Stimulated activated naive CD8-positive, alpha-beta T cell treated with anti-CD3 and anti-CD28 coated beads, Interleukin-15, Interleukin-2, amounts not matched to agents 100 U/mL and 50 U/mL, for 24 hours (primary cell): Measurements from ENCODE around the gene PSAP.

Source experiments
- ATAC-seq: fragments of 150-1000 bp; cut with Tn5 transposase; one replicate; pipeline ENCODE4 v1.10.0; 2021
- DNase-seq: peaks from one replicate; pipeline ENCODE4 v3.0.0; 2021

PSAP gene

GRCh38 chr10:71783917-71784678, 67.0 kb downstream of the PSAP start:
- no peak for ATAC-seq
- DNase-seq, result no peak

GRCh38 chr10:71782917-71783490, 68.0 kb downstream of the PSAP start:
- no peak for ATAC-seq
- DNase-seq, result no peak

- DNase-seq (no peak), ATAC-seq (no peak)
These were observed 68.7 kb downstream of the PSAP start for GRCh38 chr10:71782221-71782916.

GRCh38 chr10:71780719-71781118, 70.3 kb downstream of the PSAP start:
- ATAC-seq (no peak), DNase-seq (no peak)

- DNase-seq (no peak), ATAC-seq (no peak)
These were observed 70.9 kb downstream of the PSAP start for GRCh38 chr10:71780156-71780555.

- DNase-seq (no peak), ATAC-seq (no peak)
These were observed 71.4 kb downstream of the PSAP start for GRCh38 chr10:71779641-71780040.

GRCh38 chr10:71778071-71778825, 72.8 kb downstream of the PSAP start:
- DNase-seq, result no peak
- ATAC-seq, result no peak

GRCh38 chr10:71777213-71777985, 73.7 kb downstream of the PSAP start:
- ATAC-seq (no peak), DNase-seq (no peak)

GRCh38 chr10:71776481-71776925, 74.5 kb downstream of the PSAP start:
- DNase-seq (no peak), ATAC-seq (no peak)

GRCh38 chr10:71774916-71775702, 75.9 kb downstream of the PSAP start:
- DNase-seq, result no peak
- no peak for ATAC-seq

GRCh38 chr10:71773221-71773971, 77.7 kb downstream of the PSAP start, which contains the start of gene VSIR:
VSIR (minus strand) TSS chr10:71773520; CDS start chr10:71773439, 81 bp downstream.
- DNase-seq (peak; percentile 97), ATAC-seq (peak; percentile 62)

GRCh38 chr10:71772832-71773220, 78.2 kb downstream of the PSAP start:
- DNase-seq (no peak), ATAC-seq (no peak)

- peak; percentile 62 for DNase-seq
These were observed 79.0 kb downstream of the PSAP start for GRCh38 chr10:71771821-71772617.

GRCh38 chr10:71771204-71771603, 79.8 kb downstream of the PSAP start:
- ATAC-seq (no peak), DNase-seq (no peak)

More at GRCh38 chr10:71771821-71772617, 79.0 kb downstream of the PSAP start:
- peak; percentile 14 for ATAC-seq

GRCh38 chr10:71770789-71771188, 80.3 kb downstream of the PSAP start:
- ATAC-seq (no peak), DNase-seq (no peak)

- no peak for DNase-seq
- no peak for ATAC-seq
These were observed 80.8 kb downstream of the PSAP start for GRCh38 chr10:71770255-71770654.

- DNase-seq, result no peak
- ATAC-seq, result peak; percentile 7
These were observed 81.7 kb downstream of the PSAP start for GRCh38 chr10:71769279-71769823.

- DNase-seq, result no peak
- ATAC-seq, result no peak
These were observed 83.5 kb downstream of the PSAP start for GRCh38 chr10:71767420-71768035.
